Activated naive CD8-positive, alpha-beta T cell treated with anti-CD3 and anti-CD28 coated beads, Interleukin-2, amount 50 U/mL, for 24 hours (primary cell): ENCODE results near the gene GABRP.

Source experiments
- ATAC-seq: fragments of 150-1000 bp; cut with Tn5 transposase; one replicate; pipeline ENCODE4 v1.10.0; 2021
- DNase-seq: peaks from one replicate; pipeline ENCODE4 v3.0.0; 2021
- H3K27ac Mint-ChIP-seq: one replicate; pipeline ENCODE4 v1.8.0; 2021; ENCODE audit warnings: mild to moderate bottlenecking, mixed read lengths
- H3K27me3 Mint-ChIP-seq: one replicate; pipeline ENCODE4 v1.8.0; 2021; ENCODE audit warnings: mixed read lengths
- H3K36me3 Mint-ChIP-seq: one replicate; pipeline ENCODE4 v1.8.0; 2021; ENCODE audit warnings: low read depth, mixed read lengths
- H3K4me1 Mint-ChIP-seq: one replicate; pipeline ENCODE4 v1.8.0; 2021; ENCODE audit warnings: mixed read lengths
- H3K4me3 Mint-ChIP-seq: one replicate; pipeline ENCODE4 v1.8.0; 2021; ENCODE audit warnings: mild to moderate bottlenecking, moderate library complexity, mixed read lengths
- H3K9me3 Mint-ChIP-seq: one replicate; pipeline ENCODE4 v1.8.0; 2021; ENCODE audit warnings: mixed read lengths

Gene GABRP

GRCh38 chr5:170849374-170849773 is 65.8 kb downstream of the GABRP start:
- Mint-ChIP-seq H3K36me3 (no peaks in the 10 kb centered on the region), H3K9me3 (no peaks in the 10 kb centered on the region), H3K4me1 (no peaks in the 10 kb centered on the region), H3K4me3 (no peak overlapping the region), H3K27ac (no peak overlapping the region), H3K27me3 (peaks cover 2% of the 10 kb centered on the region)
- no peak for ATAC-seq
- DNase-seq, result no peak

DNA sequence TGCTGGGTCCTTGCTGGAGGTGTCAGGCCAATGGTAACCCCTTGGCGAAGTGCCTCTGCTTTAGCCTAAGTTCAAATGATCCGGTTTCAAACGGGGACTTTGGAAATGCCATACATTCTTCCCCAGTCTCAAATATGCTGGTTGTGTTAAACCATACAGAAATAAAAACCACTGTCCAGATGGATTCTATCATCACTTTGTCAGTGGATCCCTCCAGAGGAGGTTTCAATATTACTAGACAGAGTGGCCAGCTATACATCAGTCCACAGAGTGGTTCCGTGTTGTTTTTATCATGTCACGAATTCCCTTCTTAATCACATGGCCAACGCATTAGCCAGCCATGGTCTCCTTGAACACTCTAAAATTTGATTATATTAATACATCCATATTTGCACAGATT is 71.0 kb downstream of the GABRP start:
- no peaks in the 10 kb centered on the region for H3K4me1 Mint-ChIP-seq
- ATAC-seq, result no peak
- H3K27ac Mint-ChIP-seq, result no peak overlapping the region
- H3K9me3 Mint-ChIP-seq, result peaks cover 10% of the 10 kb centered on the region
- DNase-seq, result no peak
- no peak overlapping the region for H3K4me3 Mint-ChIP-seq
- peaks cover 6% of the 10 kb centered on the region for H3K27me3 Mint-ChIP-seq
- no peaks in the 10 kb centered on the region for H3K36me3 Mint-ChIP-seq

GRCh38 chr5:170857066-170857465 is 73.5 kb downstream of the GABRP start:
- H3K27ac Mint-ChIP-seq, result no peak overlapping the region

GRCh38 chr5:170860415-170860814 is 76.9 kb downstream of the GABRP start:
- H3K27me3 Mint-ChIP-seq, result peaks cover 39% of the 10 kb centered on the region
- H3K4me1 Mint-ChIP-seq, result peaks cover 6% of the 10 kb centered on the region
- H3K4me3 Mint-ChIP-seq, result no peak overlapping the region
- peaks cover 30% of the 10 kb centered on the region for H3K9me3 Mint-ChIP-seq
- no peak overlapping the region for H3K27ac Mint-ChIP-seq
- H3K36me3 Mint-ChIP-seq, result peaks cover 17% of the 10 kb centered on the region
- DNase-seq (no peak), ATAC-seq (no peak)

More at GRCh38 chr5:170857066-170857465, 73.5 kb downstream of the GABRP start:
- Mint-ChIP-seq H3K4me1 (peaks cover 6% of the 10 kb centered on the region), H3K4me3 (no peak overlapping the region), H3K9me3 (peaks cover 24% of the 10 kb centered on the region), H3K27me3 (peaks cover 19% of the 10 kb centered on the region), H3K36me3 (peaks cover 13% of the 10 kb centered on the region)
- DNase-seq (no peak), ATAC-seq (no peak)

- ATAC-seq (no peak), DNase-seq (no peak)
- H3K9me3 Mint-ChIP-seq, result peaks cover 30% of the 10 kb centered on the region
- peaks cover 17% of the 10 kb centered on the region for H3K36me3 Mint-ChIP-seq
- no peak overlapping the region for H3K4me3 Mint-ChIP-seq
- peaks cover 6% of the 10 kb centered on the region for H3K4me1 Mint-ChIP-seq
- peaks cover 39% of the 10 kb centered on the region for H3K27me3 Mint-ChIP-seq
- no peak overlapping the region for H3K27ac Mint-ChIP-seq
Measured at GRCh38 chr5:170860818-170861666, 77.5 kb downstream of the GABRP start.

DNA sequence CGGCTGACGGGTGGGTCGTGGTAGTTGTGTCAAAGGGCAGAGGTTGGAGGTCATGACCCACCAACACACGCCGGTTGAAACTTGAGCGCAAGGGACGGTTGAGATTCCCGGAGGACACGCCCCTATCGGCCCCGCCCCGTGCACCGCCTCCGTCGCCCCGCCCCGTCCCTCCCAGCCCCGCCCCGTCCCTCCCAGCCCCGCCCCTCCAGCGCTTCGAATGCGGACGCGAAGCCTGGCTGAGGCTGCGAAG is 78.1 kb downstream of the GABRP start:
- H3K4me1 Mint-ChIP-seq, result peaks cover 6% of the 10 kb centered on the region
- H3K27me3 Mint-ChIP-seq, result peaks cover 39% of the 10 kb centered on the region
- peak; percentile 1 for DNase-seq
- peaks cover 17% of the 10 kb centered on the region for H3K36me3 Mint-ChIP-seq
- ATAC-seq, result no peak
- H3K4me3 Mint-ChIP-seq, result no peak overlapping the region
- no peak overlapping the region for H3K27ac Mint-ChIP-seq
- H3K9me3 Mint-ChIP-seq, result peaks cover 30% of the 10 kb centered on the region

DNA sequence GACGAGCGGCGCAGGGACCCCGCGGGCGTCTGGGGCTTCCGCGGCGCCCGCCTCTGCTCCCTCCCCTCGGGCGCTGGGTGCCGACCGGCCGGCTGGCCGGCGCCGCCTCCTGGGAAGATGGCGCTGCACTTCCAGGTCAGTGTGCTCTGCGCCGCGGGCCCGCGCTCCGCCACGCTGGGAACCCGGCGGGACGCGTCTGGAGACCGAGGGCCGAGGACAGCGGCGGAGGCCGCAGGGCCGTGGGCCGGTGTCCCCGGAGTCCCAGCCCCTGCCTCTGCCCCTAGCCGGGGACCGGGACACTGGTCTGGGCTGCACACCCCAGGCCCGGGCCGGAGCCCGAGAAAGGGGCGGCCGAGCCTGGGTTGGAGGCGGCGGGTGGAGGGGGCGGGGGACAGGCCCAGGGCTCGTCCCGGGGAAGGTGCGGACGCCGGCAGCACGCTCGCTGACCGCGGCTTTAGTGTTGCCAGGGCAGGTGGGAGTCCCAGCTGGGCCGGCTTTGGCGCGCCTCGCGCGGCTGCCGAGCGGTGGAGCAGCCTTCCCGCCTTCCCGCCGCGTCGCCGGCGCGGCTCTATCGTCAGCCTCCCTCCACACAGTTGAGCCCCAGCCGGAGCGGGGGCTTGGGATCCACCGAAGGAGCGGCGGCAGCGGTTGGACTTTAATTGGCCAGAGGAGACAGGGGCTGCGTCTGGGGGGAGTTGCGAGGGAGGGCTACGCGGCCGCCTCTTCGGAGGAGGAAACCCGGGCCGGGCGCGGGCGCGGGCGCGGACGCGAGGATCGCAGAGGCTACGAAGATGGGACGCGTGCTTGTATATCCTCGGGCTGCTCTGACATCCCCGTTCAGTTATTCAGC is 78.6 kb downstream of the GABRP start, which contains the start of gene RANBP17:
TSS of gene RANBP17 (plus strand) at position 102 of the 850 bp plus-strand sequence.
- Mint-ChIP-seq H3K36me3 (peaks cover 17% of the 10 kb centered on the region), H3K27me3 (peaks cover 39% of the 10 kb centered on the region), H3K9me3 (peaks cover 30% of the 10 kb centered on the region), H3K4me1 (peaks cover 6% of the 10 kb centered on the region), H3K27ac (no peak within 1 kb of the TSS), H3K4me3 (no peak within 1 kb of the TSS)
- DNase-seq, result peak; percentile 3
- no peak for ATAC-seq

- H3K4me3 Mint-ChIP-seq, result no peak overlapping the region
- H3K36me3 Mint-ChIP-seq, result peaks cover 17% of the 10 kb centered on the region
- H3K27me3 Mint-ChIP-seq, result peaks cover 39% of the 10 kb centered on the region
- ATAC-seq (no peak), DNase-seq (no peak)
- H3K9me3 Mint-ChIP-seq, result peaks cover 29% of the 10 kb centered on the region
- no peak overlapping the region for H3K27ac Mint-ChIP-seq
- peaks cover 6% of the 10 kb centered on the region for H3K4me1 Mint-ChIP-seq
Measured at GRCh38 chr5:170863646-170864045, 80.1 kb downstream of the GABRP start.
